ENCODE results near the gene PIK3C2G. TPM values are rescaled to one million over a fixed set of nuclear protein-coding genes. Genes with fewer than 3 reads are reported as not detected.

Gene PIK3C2G
- polyA plus RNA-seq, 2 of the 4 experiments (the other 2 are of a cell fraction) = 0.01 TPM; not detected in 1

GRCh38 chr12:18567787-18568186 is 306.5 kb downstream of the PIK3C2G start (continued):
- TF ChIP-seq PBX3 (IDR thresholded peaks at IDR 0.05) (no peak), TP53 (CRISPR knock-in tag; IDR thresholded peaks at IDR 0.05) (no peak), RAD21 (conservative IDR thresholded peaks at IDR 0.05 in 1 of 2, IDR thresholded peaks at IDR 0.05 in 1 of 2) (no peak), POLR2AphosphoS2 (conservative IDR thresholded peaks at IDR 0.05; ENCODE audit: low read length) (no peak)

GRCh38 chr12:18570543-18570942 is 309.2 kb downstream of the PIK3C2G start:
- CTCF ChIA-PET = no interaction called here
- H3K4me3 ChIP-seq = no peak overlapping the region
- FAIRE-seq = no peak
- H3K4me1 ChIP-seq = no peaks in the 10 kb centered on the region
- no peaks in the 10 kb centered on the region for H3K9me3 ChIP-seq
- TF ChIP-seq ZNF302 (CRISPR knock-in tag; IDR thresholded peaks at IDR 0.05) = no peak
- no peak for TF ChIP-seq BCL3 (IDR thresholded peaks at IDR 0.05)
- TF ChIP-seq RFX5 (IDR thresholded peaks at IDR 0.05) = no peak
- TF ChIP-seq ZFP36 (IDR thresholded peaks at IDR 0.05; ENCODE audit: borderline replicate concordance, partially characterized antibody) = no peak
- TF ChIP-seq SMC3 (IDR thresholded peaks at IDR 0.05) = no peak
- TF ChIP-seq TFCP2L1 (CRISPR knock-in tag; IDR thresholded peaks at IDR 0.05) = no peak
- TF ChIP-seq, protein P1, sequence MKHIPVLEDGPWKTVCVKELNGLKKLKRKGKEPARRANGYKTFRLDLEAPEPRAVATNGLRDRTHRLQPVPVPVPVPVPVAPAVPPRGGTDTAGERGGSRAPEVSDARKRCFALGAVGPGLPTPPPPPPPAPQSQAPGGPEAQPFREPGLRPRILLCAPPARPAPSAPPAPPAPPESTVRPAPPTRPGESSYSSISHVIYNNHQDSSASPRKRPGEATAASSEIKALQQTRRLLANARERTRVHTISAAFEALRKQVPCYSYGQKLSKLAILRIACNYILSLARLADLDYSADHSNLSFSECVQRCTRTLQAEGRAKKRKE (CRISPR knock-in tag; IDR thresholded peaks at IDR 0.05; ENCODE audit: low read depth) = no peak
- no peak for TF ChIP-seq CHD2 (IDR thresholded peaks at IDR 0.05; ENCODE audit: low read length, partially characterized antibody)
- TF ChIP-seq KDM1A (IDR thresholded peaks at IDR 0.05; ENCODE audit: low read depth) = no peak
- H3K4me2 ChIP-seq = no peak overlapping the region
- POLR2A ChIA-PET = no interaction called here
- DNase-seq (ENCODE audit: low read depth in 1 of 2, low spot score in 1 of 2) = no peak
- ATAC-seq = no peak
- H3K27ac ChIP-seq = no peak overlapping the region
- WGBS (ENCODE audit: missing lambda C conversion rate) = 54% methylated on average over 4 of the region's 4 CpGs

- DNase-seq (ENCODE audit: low read depth in 1 of 2, low spot score in 1 of 2) = no peak
- H3K4me3 ChIP-seq = no peak overlapping the region
- no peak overlapping the region for H3K27ac ChIP-seq
- WGBS (ENCODE audit: missing lambda C conversion rate) = 7% methylated on average over 1 of the region's 1 CpG
- TF ChIP-seq MYC (IDR thresholded peaks at IDR 0.05; ENCODE audit: borderline replicate concordance, low read length) (no peak), NFE2L2 (conservative IDR thresholded peaks at IDR 0.05; ENCODE audit: low read length) (no peak), ZSCAN20 (CRISPR knock-in tag; IDR thresholded peaks at IDR 0.05) (no peak), EP300 (IDR thresholded peaks at IDR 0.05) (no peak), ESRRA (IDR thresholded peaks at IDR 0.05; ENCODE audit: borderline replicate concordance, low read length) (no peak), HDAC2 (IDR thresholded peaks at IDR 0.05) (no peak), ZFP36 (IDR thresholded peaks at IDR 0.05; ENCODE audit: borderline replicate concordance, partially characterized antibody) (no peak), JUN (IDR thresholded peaks at IDR 0.05) (no peak), RARB (CRISPR knock-in tag; IDR thresholded peaks at IDR 0.05) (no peak), CBX2 (IDR thresholded peaks at IDR 0.05; ENCODE audit: borderline replicate concordance, low read depth) (no peak), RFX5 (IDR thresholded peaks at IDR 0.05) (no peak), POLR2A (IDR thresholded peaks at IDR 0.05; ENCODE audit: low read length) (no peak), PHF8 (IDR thresholded peaks at IDR 0.05; ENCODE audit: borderline replicate concordance, low read depth) (no peak), FOSL2 (IDR thresholded peaks at IDR 0.05) (no peak), FOSL2 (CRISPR knock-in tag; IDR thresholded peaks at IDR 0.05) (no peak)
- H3K4me2 ChIP-seq = no peak overlapping the region
- POLR2A ChIA-PET = no interaction called here
- H3K9me3 ChIP-seq = no peaks in the 10 kb centered on the region
- ATAC-seq = no peak
- H3K4me1 ChIP-seq = no peaks in the 10 kb centered on the region
- CTCF ChIA-PET = no interaction called here
- FAIRE-seq = no peak
Measured at GRCh38 chr12:18576104-18576626, 314.8 kb downstream of the PIK3C2G start.
